ENCODE data around the gene SPIN1. TPM values are rescaled to one million over a fixed set of nuclear protein-coding genes. Genes with fewer than 3 reads are reported as not detected.

SPIN1 gene
- polyA plus RNA-seq, 3 donors: 11.0 to 14.0 (median 11.3) TPM

- H3K4me1 Mint-ChIP-seq: peaks cover 1% of the 10 kb centered on the region
- no peak overlapping the region for H3K4me3 Mint-ChIP-seq
- Histone ChIP-seq H3K4me1 (ENCODE audit: control insufficient read depth in 1 of 2, insufficient read depth in 2 of 2, low read length in 2 of 2) (peaks cover 0 to 1% of the 10 kb centered on the region in 2 donors), H3K4me3 (replicated peaks in 1 of 3; ENCODE audit: low read depth in 2 of 3, low read length in 3 of 3) (no peak overlapping the region), H3K27me3 (ENCODE audit: control insufficient read depth in 2 of 2, insufficient read depth in 2 of 2, low read length in 2 of 2) (no peaks in the 10 kb centered on the region), H3K9ac (ENCODE audit: insufficient read depth, low read length, poor library complexity, severe bottlenecking) (no peak overlapping the region), H3K36me3 (replicated peaks in 1 of 2; ENCODE audit: control insufficient read depth in 1 of 2, insufficient read depth in 2 of 2, low read length in 2 of 2) (peaks cover 0 to 51% of the 10 kb centered on the region in 2 donors), H3K9me3 (replicated peaks in 1 of 2; ENCODE audit: control insufficient read depth in 1 of 2, insufficient read depth in 1 of 2, low read length in 2 of 2) (peaks cover 27 to 33% of the 10 kb centered on the region in 2 donors), H3K4me2 (replicated peaks; ENCODE audit: extremely low read depth, low read length, poor library complexity, severe bottlenecking) (no peak overlapping the region), H4K20me1 (ENCODE audit: insufficient read depth, low read length) (peaks cover 6% of the 10 kb centered on the region), H3K79me2 (ENCODE audit: insufficient read depth, low read length) (peaks cover 96% of the 10 kb centered on the region), H2AFZ (ENCODE audit: insufficient read depth, low read depth, low read length, poor library complexity, severe bottlenecking) (no peak overlapping the region), H3K27ac (ENCODE audit: low read depth in 1 of 2, low read length in 2 of 2) (no peak overlapping the region)
- H3K27me3 Mint-ChIP-seq (ENCODE audit: low read depth in 3 of 3): no peaks in the 10 kb centered on the region
- 100% methylated on average over 3 of the region's 7 CpGs for WGBS (ENCODE audit: insufficient coverage)
- peak in 1 of 3 donors; percentile 9 for DNase-seq
- intact Hi-C loops (cut with micrococcal nuclease): no loop called here
- peak overlapping the region in 1 of 7 donors; percentile 22 for H3K27ac Mint-ChIP-seq
- H3K9me3 Mint-ChIP-seq: peaks cover 16 to 45% (median 29%) of the 10 kb centered on the region in 7 donors
- H3K36me3 Mint-ChIP-seq: peaks cover 35 to 50% of the 10 kb centered on the region in 2 donors
- no peak for TF ChIP-seq CTCF (IDR thresholded peaks at IDR 0.05)
Observed at GRCh38 chr9:88420227-88420626, 32.0 kb downstream of the SPIN1 start.

GRCh38 chr9:88421348-88421747, 33.1 kb downstream of the SPIN1 start:
- Mint-ChIP-seq H3K4me3 (no peak overlapping the region), H3K36me3 (peaks cover 33 to 46% of the 10 kb centered on the region in 2 donors)
- no peak overlapping the region for H2AFZ ChIP-seq (ENCODE audit: insufficient read depth, low read depth, low read length, poor library complexity, severe bottlenecking)

More at GRCh38 chr9:88421348-88421747, 33.1 kb downstream of the SPIN1 start:
- no peak overlapping the region for H3K4me3 ChIP-seq (replicated peaks in 1 of 3; ENCODE audit: low read depth in 2 of 3, low read length in 3 of 3)
- peaks cover 9 to 11% of the 10 kb centered on the region in 2 donors for H3K4me1 ChIP-seq (ENCODE audit: control insufficient read depth in 1 of 2, insufficient read depth in 2 of 2, low read length in 2 of 2)
- Mint-ChIP-seq H3K27me3 (ENCODE audit: low read depth in 3 of 3) (no peaks in the 10 kb centered on the region), H3K4me1 (peaks cover 1% of the 10 kb centered on the region), H3K27ac (no peak overlapping the region), H3K9me3 (peaks cover 14 to 39% (median 31%) of the 10 kb centered on the region in 7 donors)
- WGBS (ENCODE audit: insufficient coverage): 100% methylated on average over 1 of the region's 5 CpGs
- TF ChIP-seq CTCF (IDR thresholded peaks at IDR 0.05): no peak
- intact Hi-C loops (cut with micrococcal nuclease): no loop called here
- DNase-seq: no peak
- H3K36me3 ChIP-seq (replicated peaks in 1 of 2; ENCODE audit: control insufficient read depth in 1 of 2, insufficient read depth in 2 of 2, low read length in 2 of 2): peaks cover 0 to 44% of the 10 kb centered on the region in 2 donors
- peaks cover 6% of the 10 kb centered on the region for H4K20me1 ChIP-seq (ENCODE audit: insufficient read depth, low read length)
- H3K79me2 ChIP-seq (ENCODE audit: insufficient read depth, low read length): peaks cover 87% of the 10 kb centered on the region
- no peak overlapping the region for H3K27ac ChIP-seq (ENCODE audit: low read depth in 1 of 2, low read length in 2 of 2)
- H3K27me3 ChIP-seq (ENCODE audit: control insufficient read depth in 2 of 2, insufficient read depth in 2 of 2, low read length in 2 of 2): no peaks in the 10 kb centered on the region
- peaks cover 23 to 32% of the 10 kb centered on the region in 2 donors for H3K9me3 ChIP-seq (replicated peaks in 1 of 2; ENCODE audit: control insufficient read depth in 1 of 2, insufficient read depth in 1 of 2, low read length in 2 of 2)
- H3K9ac ChIP-seq (ENCODE audit: insufficient read depth, low read length, poor library complexity, severe bottlenecking): no peak overlapping the region
- H3K4me2 ChIP-seq (replicated peaks; ENCODE audit: extremely low read depth, low read length, poor library complexity, severe bottlenecking): no peak overlapping the region

All from CD14-positive monocyte (primary cell).